K562 (cell line): ENCODE results near the gene IGF2BP3. TPM values are rescaled to one million over a fixed set of nuclear protein-coding genes. Genes with fewer than 3 reads are reported as not detected.

ENCODE experiments used
- ATAC-seq: fragments of 200-7000 bp; cut with Tn5 transposase; 3 replicates; pipeline ENCODE4 v1.9.1; 2020; ENCODE audit warnings: moderate library complexity
- BruUV-seq: library from RNA; stranded (reverse); fragments of 400-500 nt; replicated peaks from 2 replicates; lab custom pipeline; 2021; lab: Mats Ljungman, UMichigan
- CTCF ChIA-PET: fragments of 300-600 bp; formaldehyde crosslinking; extraction: SDS; loops from one replicate; lab custom pipeline; 2021; ENCODE audit warnings: low intra/inter-chr PET ratio; lab: Yijun Ruan, JAX
- POLR2A ChIA-PET: fragments of 300-600, 350-650 bp; sonication (Branson Sonifier 250); formaldehyde crosslinking; extraction: SDS; loops from one replicate; lab custom pipeline; 2021; ENCODE audit warnings: antibody characterized with exemption, inconsistent platforms; lab: Yijun Ruan, JAX
- DNase-seq, 4 experiments: peaks; one replicate each; pipeline versions ENCODE4 v3.0.0 to v3.0.0-alpha.2; 2011 to 2018; ENCODE audit warnings: low spot score in 3 of 4, mixed read lengths in 3 of 4; ENCODE audit errors: extremely low read depth in 1 of 4
- FAIRE-seq: peaks from 2 replicates; lab custom pipeline; 2011; peaks lifted over from hg19 to GRCh38; lab: Jason Lieb, UNC
- H2AFZ ChIP-seq: 2 replicates; pipeline ENCODE4 v1.6.0; 2011; ENCODE audit warnings: low read depth, low read length, control low read depth, inconsistent platforms
- H3K27ac ChIP-seq: fragments of 200-600 bp; 3 replicates; pipeline ENCODE4 v1.8.0; 2011; ENCODE audit warnings: low read depth, mild to moderate bottlenecking, control low read depth, inconsistent platforms, low read length, moderate library complexity, mixed read lengths; ENCODE audit errors: extremely low read depth
- H3K27me3 ChIP-seq, 2 experiments: fragments of 300-600 bp in 1 of 2; 2 replicates in 1 of 2; 3 replicates in 1 of 2; pipeline versions ENCODE4 v1.6.0 to v1.8.0; 2011; ENCODE audit warnings: inconsistent platforms in 2 of 2, low read length in 2 of 2, mild to moderate bottlenecking in 1 of 2, mixed read lengths in 1 of 2, moderate library complexity in 1 of 2; ENCODE audit not compliant: control insufficient read depth in 2 of 2, insufficient read depth in 2 of 2
- H3K36me3 ChIP-seq: fragments of 300-600 bp; 3 replicates; pipeline ENCODE4 v1.8.0; 2011; ENCODE audit warnings: mild to moderate bottlenecking, low read length, inconsistent platforms; ENCODE audit not compliant: control insufficient read depth, insufficient read depth
- H3K4me1 ChIP-seq, 2 experiments: fragments of 200-600 bp in 1 of 2; replicated peaks in 1 of 2; 2 replicates in 1 of 2; 3 replicates in 1 of 2; pipeline versions ENCODE4 v1.5.1 to v1.8.0; 2011; ENCODE audit warnings: inconsistent platforms in 2 of 2, low read length in 2 of 2, mild to moderate bottlenecking in 1 of 2, mixed read lengths in 1 of 2, moderate library complexity in 1 of 2; ENCODE audit not compliant: control insufficient read depth in 2 of 2, insufficient read depth in 2 of 2
- H3K4me2 ChIP-seq: 2 replicates; pipeline ENCODE4 v1.6.1; 2011; ENCODE audit warnings: low read length, control low read depth, inconsistent platforms, mixed read lengths; ENCODE audit not compliant: insufficient read depth
- H3K4me3 ChIP-seq: fragments of 200-600 bp; sonication (generic), shearing (Covaris generic); 2 replicates; pipeline ENCODE4 v1.5.1; 2016; ENCODE audit warnings: control low read depth, inconsistent platforms
- H3K79me2 ChIP-seq: fragments of 200-600 bp; 3 replicates; pipeline ENCODE4 v1.8.0; 2011; ENCODE audit warnings: low read length, inconsistent platforms; ENCODE audit not compliant: control insufficient read depth, insufficient read depth
- H3K9ac ChIP-seq, 2 experiments: 2 replicates each; pipeline versions ENCODE4 v1.6.0 to v1.6.1; 2011; ENCODE audit warnings: low read depth in 2 of 2, low read length in 2 of 2, control low read depth in 1 of 2, inconsistent platforms in 1 of 2, mild to moderate bottlenecking in 1 of 2, mixed read lengths in 1 of 2; ENCODE audit not compliant: insufficient read depth in 1 of 2
- H3K9me1 ChIP-seq: one replicate; pipeline ENCODE4 v1.6.0; 2011; ENCODE audit warnings: inconsistent platforms, mild to moderate bottlenecking, low read length, moderate library complexity; ENCODE audit not compliant: control insufficient read depth, insufficient read depth
- H3K9me3 ChIP-seq: replicated peaks from 2 replicates; pipeline ENCODE4 v1.5.1; 2011; ENCODE audit warnings: low read depth, low read length, inconsistent platforms; ENCODE audit not compliant: control insufficient read depth, insufficient read depth
- H4K20me1 ChIP-seq: replicated peaks from 2 replicates; pipeline ENCODE4 v1.6.1; 2011; ENCODE audit warnings: low read length, inconsistent platforms, mixed read lengths; ENCODE audit not compliant: control insufficient read depth, insufficient read depth
- CBX8 ChIP-seq: fragments of 200-600 bp; sonication (generic); IDR thresholded peaks from 2 replicates; pipeline ENCODE4 v1.6.1; 2012; ENCODE audit warnings: borderline replicate concordance, mixed run types, low read depth, mild to moderate bottlenecking, moderate library complexity, mixed read lengths, low read length, control low read depth, inconsistent platforms; ENCODE audit not compliant: poor library complexity, severe bottlenecking; ENCODE audit errors: extremely low read depth
- CREM ChIP-seq: IDR thresholded peaks from 2 replicates; pipeline ENCODE4 v1.6.1; 2014; ENCODE audit warnings: antibody characterized with exemption, low read depth
- MCM5 ChIP-seq: fragments of 450-650 bp; IDR thresholded peaks from 2 replicates; pipeline ENCODE4 v1.6.1; 2016; ENCODE audit warnings: low read depth
- MEIS2 ChIP-seq: fragments of 450-650 bp; IDR thresholded peaks from 2 replicates; pipeline ENCODE4 v1.6.1; 2014; ENCODE audit warnings: mild to moderate bottlenecking; ENCODE audit not compliant: partially characterized antibody
- MTA3 ChIP-seq: fragments of 450-650 bp; formaldehyde crosslinking; IDR thresholded peaks from 2 replicates; pipeline ENCODE4 v1.6.1; 2017; ENCODE audit warnings: mild to moderate bottlenecking, borderline replicate concordance
- SETDB1 ChIP-seq: IDR thresholded peaks from one replicate; pipeline ENCODE4 v1.6.1; 2012; ENCODE audit warnings: low read length, control low read depth, inconsistent platforms
- SIN3B ChIP-seq: fragments of 450-650 bp; IDR thresholded peaks from 2 replicates; pipeline ENCODE4 v1.6.1; 2017; ENCODE audit warnings: low read depth, mild to moderate bottlenecking, moderate library complexity
- SIX5 ChIP-seq, 2 experiments: IDR thresholded peaks; 2 replicates each; pipeline ENCODE4 v1.6.1; 2011; ENCODE audit warnings: low read length in 2 of 2, borderline replicate concordance in 1 of 2, low read depth in 1 of 2, mild to moderate bottlenecking in 1 of 2, moderate library complexity in 1 of 2; ENCODE audit not compliant: insufficient read depth in 1 of 2
- TCF7L2 ChIP-seq: fragments of 150-350 bp; IDR thresholded peaks from 2 replicates; pipeline ENCODE4 v1.6.1; 2016; ENCODE audit warnings: low read depth, mild to moderate bottlenecking, low read length, moderate library complexity
- ZNF384 ChIP-seq: IDR thresholded peaks from 2 replicates; pipeline ENCODE4 v1.6.1; 2012; ENCODE audit warnings: low read depth, low read length, improper control_type of control experiment
- WGBS: fragments of 100-300 bp; shearing (Covaris generic); methylation state at CpG from one replicate; pipeline ENCODE4 v1.1.6; 2016; ENCODE audit warnings: low coverage, mixed read lengths; ENCODE audit not compliant: insufficient coverage; ENCODE audit errors: missing lambda C conversion rate; 5-methylcytosine and 5-hydroxymethylcytosine counted together
- in situ Hi-C: fragments of 300-500 bp; cut with MboI; formaldehyde crosslinking; loops from 4 replicates; pipeline ENCODE4 v1.15.0; 2018; ENCODE audit warnings: inconsistent platforms, mixed read lengths
- intact Hi-C: fragments of 100-400 bp; cut with micrococcal nuclease; formaldehyde crosslinking; loops from 2 replicates; pipeline ENCODE4 v1.14.2; 2022
- polyA plus RNA-seq, 8 experiments: library from polyadenylated mRNA; depleted of rRNA in 4 of 8; stranded (reverse) in 5 of 8; unstranded in 3 of 8; fragments of >200 nt; fragmentation: Nextera tagmentation in 2 of 8; fragmentation: Illumina TruSeq in 1 of 8; extraction: Ambion mirVana in 2 of 8; extraction: Trizol in 1 of 8; gene quantifications; 2 replicates each; pipeline versions ENCODE4 v1.2.1 to v1.2.3, GENCODE V29; 2011 to 2014; ENCODE audit warnings: inconsistent platforms in 1 of 8, missing spikeins in 1 of 8
- total RNA-seq, 7 experiments: library from RNA; depleted of rRNA in 6 of 7; stranded (reverse); fragments of >200 nt in 6 of 7; fragmentation: Illumina TruSeq in 2 of 7; extraction: Trizol in 2 of 7; gene quantifications; 2 replicates each; pipeline versions ENCODE4 v1.2.1 to v1.2.3, GENCODE V29; 2011 to 2021; ENCODE audit warnings: low replicate concordance in 1 of 7

The IGF2BP3 gene
- total and polyA plus RNA-seq, 9 of the 15 experiments (the other 6 are each of a cell fraction or from before 2014, with no cell fraction given), result 8.4 to 88.1 (median 61.2) TPM

DNA sequence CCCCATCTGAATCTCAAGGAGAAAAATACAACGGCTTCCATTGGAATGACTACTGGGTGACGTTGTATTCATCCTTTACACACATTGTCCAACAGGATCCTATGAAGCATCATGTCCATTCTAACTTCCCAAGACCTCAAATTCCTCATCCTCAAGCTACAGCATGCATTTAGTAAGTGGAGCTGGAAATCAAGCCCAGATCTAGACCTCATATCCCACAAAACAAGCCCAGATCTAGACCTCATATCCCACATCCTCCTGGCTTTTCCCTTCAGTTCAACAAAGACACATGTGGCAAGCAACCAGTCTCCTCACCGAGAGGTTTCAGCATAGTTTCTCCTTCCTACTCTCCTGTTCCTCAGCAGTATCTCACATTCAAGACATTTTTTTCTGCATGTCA is 12.2 kb downstream of the IGF2BP3 start (continued):
- TF ChIP-seq MEIS2, result no peak
- TF ChIP-seq MTA3, result no peak
- no peak for TF ChIP-seq SETDB1
- no peak for TF ChIP-seq CREM
- TF ChIP-seq TCF7L2, result no peak
- TF ChIP-seq CBX8, result no peak

DNA sequence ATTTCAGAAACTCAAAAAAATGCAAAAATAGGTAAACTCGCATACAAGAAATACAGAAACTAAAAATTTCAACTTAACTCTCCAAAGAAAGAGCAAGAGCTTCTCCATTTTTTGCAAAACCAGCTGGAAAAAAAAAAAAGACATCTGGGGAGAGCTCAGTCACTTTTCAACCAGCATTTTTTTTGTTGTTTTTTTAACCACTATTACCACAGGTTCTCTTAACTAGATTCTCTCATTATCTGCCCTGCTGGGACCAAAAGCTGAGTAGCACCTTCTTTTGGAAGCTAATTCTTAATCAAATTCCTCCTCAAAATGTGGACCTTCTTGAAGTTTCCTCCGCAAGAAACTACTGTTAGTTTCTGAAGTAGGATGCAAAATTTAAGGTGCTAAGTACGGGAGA is 14.2 kb downstream of the IGF2BP3 start:
- Histone ChIP-seq H3K79me2 (peaks cover 96% of the 10 kb centered on the region), H3K27me3 (no peaks in the 10 kb centered on the region), H3K4me2 (no peak overlapping the region), H3K4me1 (peaks cover 0 to 2% of the 10 kb centered on the region in 2 experiments; a peak in 1 of 5 replicates), H3K27ac (no peak overlapping the region), H3K36me3 (peaks cover 66% of the 10 kb centered on the region), H4K20me1 (peaks cover 10% of the 10 kb centered on the region; the same call in 1 of the 2 replicates), H3K9ac (no peak overlapping the region), H2AFZ (no peak overlapping the region), H3K9me3 (no peaks in the 10 kb centered on the region), H3K4me3 (no peak overlapping the region), H3K9me1 (no peaks in the 10 kb centered on the region)
- TF ChIP-seq SIX5 (IDR thresholded peaks at IDR 0.05; ENCODE audit: borderline replicate concordance in 1 of 2, insufficient read depth in 1 of 2, low read depth in 1 of 2, low read length in 2 of 2) (no peak), SIN3B (no peak), MCM5 (no peak), ZNF384 (no peak)
- no peak for DNase-seq
- in situ Hi-C loops, result no loop called here
- BruUV-seq, result no TSS peak
- 89% methylated on average over 3 of the region's 3 CpGs for WGBS
- POLR2A ChIA-PET, result interaction anchor here (0.6 to 1.7 kb wide), 6 partner anchors 9 to 121 kb away, joined by 3 to 6 read pairs (median 3); no protein-coding TSS in a partner anchor
- intact Hi-C loops, result no loop called here
- CTCF ChIA-PET, result no interaction called here
- ATAC-seq, result no peak
- no peak for FAIRE-seq
